Measurements from ENCODE around the gene RPS6KL1.

Gene RPS6KL1

GRCh38 chr14:74912111-74912510, 10.9 kb downstream of the RPS6KL1 start:
- Histone ChIP-seq H3K4me3 (ENCODE audit: low read length) (no peak overlapping the region), H3K27ac (ENCODE audit: low read length) (no peak overlapping the region), H3K4me1 (ENCODE audit: control insufficient read depth, insufficient read depth, low read length) (no peaks in the 10 kb centered on the region; the same call in 1 of the 2 replicates), H3K36me3 (ENCODE audit: control insufficient read depth, insufficient read depth, low read length) (no peaks in the 10 kb centered on the region), H3K27me3 (ENCODE audit: control insufficient read depth, insufficient read depth, low read length) (no peaks in the 10 kb centered on the region), H3K9me3 (ENCODE audit: control insufficient read depth, insufficient read depth, low read length) (no peaks in the 10 kb centered on the region)
- no CpG with 5 or more reads among the region's 6 CpGs for WGBS (ENCODE audit: insufficient coverage, insufficient read length)
- no peak for DNase-seq (ENCODE audit: low read depth, low spot score)

- Histone ChIP-seq H3K27ac (ENCODE audit: low read length) (no peak overlapping the region), H3K9me3 (ENCODE audit: control insufficient read depth, insufficient read depth, low read length) (no peaks in the 10 kb centered on the region), H3K36me3 (ENCODE audit: control insufficient read depth, insufficient read depth, low read length) (no peaks in the 10 kb centered on the region), H3K4me1 (ENCODE audit: control insufficient read depth, insufficient read depth, low read length) (no peaks in the 10 kb centered on the region; the same call in 1 of the 2 replicates), H3K4me3 (ENCODE audit: low read length) (no peak overlapping the region), H3K27me3 (ENCODE audit: control insufficient read depth, insufficient read depth, low read length) (no peaks in the 10 kb centered on the region)
- no CpG with 5 or more reads among the region's 5 CpGs for WGBS (ENCODE audit: insufficient coverage, insufficient read length)
- DNase-seq (ENCODE audit: low read depth, low spot score), result no peak
These were observed 11.4 kb downstream of the RPS6KL1 start for GRCh38 chr14:74911704-74912103.

DNA sequence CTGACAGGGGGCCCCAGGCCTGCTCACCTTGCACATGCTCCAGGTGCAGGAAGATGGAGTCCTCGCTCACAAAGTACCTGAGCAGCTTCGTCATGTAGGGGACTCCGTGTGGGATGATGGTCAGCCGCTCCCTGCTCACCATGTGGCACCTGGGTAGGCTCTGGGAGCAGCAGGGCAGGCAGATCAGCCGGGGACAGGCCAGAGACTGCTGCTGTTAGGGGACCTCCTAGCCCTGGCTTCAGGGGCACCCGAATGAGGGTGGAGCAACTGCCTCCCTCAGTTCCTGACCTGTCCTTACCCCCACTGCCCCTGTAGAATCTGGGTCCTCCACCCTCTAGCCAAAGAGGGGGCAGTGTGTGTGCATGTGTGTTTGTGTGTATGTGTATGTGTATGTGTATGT, 11.8 kb downstream of the RPS6KL1 start:
- no CpG with 5 or more reads among the region's 6 CpGs for WGBS (ENCODE audit: insufficient coverage, insufficient read length)
- Histone ChIP-seq H3K9me3 (ENCODE audit: control insufficient read depth, insufficient read depth, low read length) (no peaks in the 10 kb centered on the region), H3K4me3 (ENCODE audit: low read length) (no peak overlapping the region), H3K36me3 (ENCODE audit: control insufficient read depth, insufficient read depth, low read length) (no peaks in the 10 kb centered on the region), H3K27me3 (ENCODE audit: control insufficient read depth, insufficient read depth, low read length) (no peaks in the 10 kb centered on the region), H3K4me1 (ENCODE audit: control insufficient read depth, insufficient read depth, low read length) (no peaks in the 10 kb centered on the region; the same call in 1 of the 2 replicates), H3K27ac (ENCODE audit: low read length) (no peak overlapping the region)
- DNase-seq (ENCODE audit: low read depth, low spot score), result no peak

- DNase-seq (ENCODE audit: low read depth, low spot score), result no peak
- H3K27ac ChIP-seq (ENCODE audit: low read length), result no peak overlapping the region
- WGBS (ENCODE audit: insufficient coverage, insufficient read length), result no CpG with 5 or more reads among the region's 10 CpGs
- H3K36me3 ChIP-seq (ENCODE audit: control insufficient read depth, insufficient read depth, low read length), result no peaks in the 10 kb centered on the region
- H3K9me3 ChIP-seq (ENCODE audit: control insufficient read depth, insufficient read depth, low read length), result no peaks in the 10 kb centered on the region
- H3K4me1 ChIP-seq (ENCODE audit: control insufficient read depth, insufficient read depth, low read length), result no peaks in the 10 kb centered on the region; the same call in 1 of the 2 replicates
- H3K4me3 ChIP-seq (ENCODE audit: low read length), result no peak overlapping the region
- no peaks in the 10 kb centered on the region for H3K27me3 ChIP-seq (ENCODE audit: control insufficient read depth, insufficient read depth, low read length)
These were observed 12.5 kb downstream of the RPS6KL1 start for GRCh38 chr14:74910556-74910955.

GRCh38 chr14:74909911-74910310, 13.1 kb downstream of the RPS6KL1 start:
- DNase-seq (ENCODE audit: low read depth, low spot score), result no peak
- Histone ChIP-seq H3K36me3 (ENCODE audit: control insufficient read depth, insufficient read depth, low read length) (no peaks in the 10 kb centered on the region), H3K4me1 (ENCODE audit: control insufficient read depth, insufficient read depth, low read length) (no peaks in the 10 kb centered on the region; the same call in 1 of the 2 replicates), H3K4me3 (ENCODE audit: low read length) (no peak overlapping the region), H3K27ac (ENCODE audit: low read length) (no peak overlapping the region), H3K27me3 (ENCODE audit: control insufficient read depth, insufficient read depth, low read length) (no peaks in the 10 kb centered on the region), H3K9me3 (ENCODE audit: control insufficient read depth, insufficient read depth, low read length) (no peaks in the 10 kb centered on the region)
- WGBS (ENCODE audit: insufficient coverage, insufficient read length), result no CpG with 5 or more reads among the region's 10 CpGs

- Histone ChIP-seq H3K4me3 (ENCODE audit: low read length) (no peak overlapping the region), H3K9me3 (ENCODE audit: control insufficient read depth, insufficient read depth, low read length) (no peaks in the 10 kb centered on the region), H3K27ac (ENCODE audit: low read length) (no peak overlapping the region), H3K4me1 (ENCODE audit: control insufficient read depth, insufficient read depth, low read length) (no peaks in the 10 kb centered on the region; the same call in 1 of the 2 replicates), H3K27me3 (ENCODE audit: control insufficient read depth, insufficient read depth, low read length) (no peaks in the 10 kb centered on the region), H3K36me3 (ENCODE audit: control insufficient read depth, insufficient read depth, low read length) (no peaks in the 10 kb centered on the region)
- no peak for DNase-seq (ENCODE audit: low read depth, low spot score)
- no CpG with 5 or more reads among the region's 14 CpGs for WGBS (ENCODE audit: insufficient coverage, insufficient read length)
These were observed 13.6 kb downstream of the RPS6KL1 start for GRCh38 chr14:74909501-74909900.

DNA sequence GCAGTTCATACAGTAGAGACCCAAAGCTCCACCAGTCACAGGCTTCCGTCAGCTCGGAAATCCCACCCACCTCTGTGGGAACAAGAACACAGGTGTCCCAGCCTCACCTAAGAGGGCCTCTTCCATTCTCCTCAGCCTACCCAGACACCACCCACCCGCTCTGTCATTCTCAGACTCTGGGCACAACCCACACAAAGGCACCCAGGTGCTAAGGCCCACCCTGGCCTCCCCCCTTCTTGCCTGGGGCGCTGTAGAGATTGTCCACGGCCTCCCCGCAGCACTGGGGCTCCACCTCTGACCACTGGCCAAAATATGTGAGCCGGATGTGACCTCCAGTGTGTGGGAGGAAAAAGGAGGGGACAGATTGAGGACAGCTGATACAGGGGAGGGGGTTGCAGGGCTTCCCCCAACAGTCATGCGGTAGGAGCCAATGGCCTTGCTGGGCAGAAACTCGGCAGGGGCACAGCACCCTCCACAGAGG, 14.2 kb downstream of the RPS6KL1 start:
- no peak overlapping the region for H3K27ac ChIP-seq (ENCODE audit: low read length)
- H3K4me3 ChIP-seq (ENCODE audit: low read length), result no peak overlapping the region
- no peak for DNase-seq (ENCODE audit: low read depth, low spot score)
- no CpG with 5 or more reads among the region's 9 CpGs for WGBS (ENCODE audit: insufficient coverage, insufficient read length)
- H3K9me3 ChIP-seq (ENCODE audit: control insufficient read depth, insufficient read depth, low read length), result no peaks in the 10 kb centered on the region
- no peaks in the 10 kb centered on the region for H3K27me3 ChIP-seq (ENCODE audit: control insufficient read depth, insufficient read depth, low read length)
- H3K36me3 ChIP-seq (ENCODE audit: control insufficient read depth, insufficient read depth, low read length), result no peaks in the 10 kb centered on the region
- H3K4me1 ChIP-seq (ENCODE audit: control insufficient read depth, insufficient read depth, low read length), result no peaks in the 10 kb centered on the region; the same call in 1 of the 2 replicates

GRCh38 chr14:74907744-74908143, 15.3 kb downstream of the RPS6KL1 start:
- Histone ChIP-seq H3K4me3 (ENCODE audit: low read length) (no peak overlapping the region), H3K9me3 (ENCODE audit: control insufficient read depth, insufficient read depth, low read length) (no peaks in the 10 kb centered on the region), H3K27ac (ENCODE audit: low read length) (no peak overlapping the region), H3K36me3 (ENCODE audit: control insufficient read depth, insufficient read depth, low read length) (peaks cover 5% of the 10 kb centered on the region), H3K4me1 (ENCODE audit: control insufficient read depth, insufficient read depth, low read length) (no peaks in the 10 kb centered on the region; the same call in 1 of the 2 replicates), H3K27me3 (ENCODE audit: control insufficient read depth, insufficient read depth, low read length) (no peaks in the 10 kb centered on the region)
- WGBS (ENCODE audit: insufficient coverage, insufficient read length), result no CpG with 5 or more reads among the region's 6 CpGs
- DNase-seq (ENCODE audit: low read depth, low spot score), result no peak

- Histone ChIP-seq H3K36me3 (ENCODE audit: control insufficient read depth, insufficient read depth, low read length) (peaks cover 12% of the 10 kb centered on the region), H3K4me1 (ENCODE audit: control insufficient read depth, insufficient read depth, low read length) (no peaks in the 10 kb centered on the region), H3K27me3 (ENCODE audit: control insufficient read depth, insufficient read depth, low read length) (no peaks in the 10 kb centered on the region), H3K9me3 (ENCODE audit: control insufficient read depth, insufficient read depth, low read length) (no peaks in the 10 kb centered on the region), H3K4me3 (ENCODE audit: low read length) (no peak overlapping the region), H3K27ac (ENCODE audit: low read length) (no peak overlapping the region)
- DNase-seq (ENCODE audit: low read depth, low spot score), result no peak
- no CpG with 5 or more reads among the region's 12 CpGs for WGBS (ENCODE audit: insufficient coverage, insufficient read length)
These were observed 16.0 kb downstream of the RPS6KL1 start for GRCh38 chr14:74906925-74907521.

DNA sequence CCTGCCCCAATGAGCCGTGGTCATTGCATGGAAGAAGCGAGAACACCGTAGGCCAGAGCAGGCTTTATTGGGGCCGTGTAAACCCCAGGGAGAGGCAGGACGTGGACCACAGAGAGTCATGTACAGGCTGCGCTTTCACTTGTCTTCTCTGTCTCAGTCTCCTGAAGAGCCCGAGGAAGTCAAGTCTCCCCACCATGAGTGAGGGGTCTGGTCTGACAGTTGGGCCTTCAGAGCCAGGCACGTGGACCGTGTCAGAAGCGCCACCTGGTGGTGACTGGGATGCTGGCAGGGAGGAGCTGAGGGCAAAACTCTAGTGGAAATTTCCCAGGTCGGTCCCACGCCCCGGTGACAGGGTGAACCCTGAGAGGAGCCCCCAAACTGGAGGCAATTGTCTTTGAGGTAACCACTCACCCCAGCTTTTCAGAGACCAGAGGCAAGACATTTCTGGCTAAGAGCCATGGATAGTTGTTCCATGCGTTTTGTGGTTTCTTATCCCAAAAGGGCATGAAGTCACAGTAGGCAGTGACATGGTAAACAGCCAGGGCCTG, 17.4 kb downstream of the RPS6KL1 start:
- WGBS (ENCODE audit: insufficient coverage, insufficient read length), result no CpG with 5 or more reads among the region's 14 CpGs
- Histone ChIP-seq H3K36me3 (ENCODE audit: control insufficient read depth, insufficient read depth, low read length) (peaks cover 16% of the 10 kb centered on the region), H3K27ac (ENCODE audit: low read length) (no peak overlapping the region), H3K4me3 (ENCODE audit: low read length) (no peak overlapping the region), H3K9me3 (ENCODE audit: control insufficient read depth, insufficient read depth, low read length) (no peaks in the 10 kb centered on the region), H3K27me3 (ENCODE audit: control insufficient read depth, insufficient read depth, low read length) (no peaks in the 10 kb centered on the region), H3K4me1 (ENCODE audit: control insufficient read depth, insufficient read depth, low read length) (no peaks in the 10 kb centered on the region)
- no peak for DNase-seq (ENCODE audit: low read depth, low spot score)

Measured in iPS DF 6.9 (cell line).